Measurements from ENCODE around the gene ANKRD13A. TPM values are rescaled to one million over a fixed set of nuclear protein-coding genes. Genes with fewer than 3 reads are reported as not detected.

Gene ANKRD13A
- total and polyA plus RNA-seq, 2 donors (not counting 3 experiments of a cell fraction or from before 2014, with no cell fraction given) = 37.0 to 43.9 TPM

DNA sequence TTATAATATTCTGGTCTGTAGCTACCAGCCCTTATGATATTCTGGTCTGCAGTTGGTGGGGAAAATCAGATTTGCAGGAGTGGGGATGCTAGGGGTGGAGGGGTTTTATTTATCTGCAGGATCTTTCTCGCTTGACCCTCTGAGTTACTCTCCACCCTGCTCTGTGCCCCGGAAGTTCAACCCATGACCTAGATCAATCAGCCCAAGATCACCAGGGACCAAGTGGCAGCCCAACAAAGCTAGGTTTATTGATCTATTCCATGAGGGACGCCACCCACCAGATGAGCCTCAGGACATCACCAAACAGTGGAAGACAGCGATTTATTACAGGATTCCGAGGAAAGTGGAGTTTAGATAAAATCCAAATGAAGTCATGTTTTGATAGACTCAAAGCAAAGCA, 74.9 kb downstream of the ANKRD13A start:
- POLR2A ChIA-PET = no interaction called here
- FAIRE-seq = no peak
- no peak overlapping the region for H2AFZ ChIP-seq (ENCODE audit: low read depth, low read length)

More for the DNA sequence above, 74.9 kb downstream of the ANKRD13A start:
- DNase-seq (ENCODE audit: low read depth, low spot score) = no peak
- no peak overlapping the region for H3K9ac ChIP-seq (replicated peaks; ENCODE audit: extremely low read depth, insufficient read depth, low read length)
- H3K9me1 ChIP-seq (replicated peaks; ENCODE audit: control insufficient read depth, extremely low read depth, insufficient read depth, low read length) = no peaks in the 10 kb centered on the region
- H3K4me1 ChIP-seq (ENCODE audit: control insufficient read depth, extremely low read depth, insufficient read depth, low read length) = peaks cover 4% of the 10 kb centered on the region
- H3K79me2 ChIP-seq (ENCODE audit: control insufficient read depth, insufficient read depth, low read length) = no peaks in the 10 kb centered on the region
- H4K20me1 ChIP-seq (replicated peaks; ENCODE audit: control insufficient read depth, extremely low read depth, insufficient read depth, low read length) = no peaks in the 10 kb centered on the region
- dilution Hi-C loops (cut with MboI; ENCODE audit: extremely low pct_ligation_motif_present, low sequenced_read_pairs) = no loop called here
- TF ChIP-seq POLR2AphosphoS5 (IDR thresholded peaks at IDR 0.05; ENCODE audit: insufficient read depth, low read depth, low read length) (no peak), EZH2 (IDR thresholded peaks at IDR 0.05; ENCODE audit: borderline replicate concordance, low read depth, low read length, severe bottlenecking) (no peak), MYC (IDR thresholded peaks at IDR 0.05; ENCODE audit: low read depth, low read length) (no peak), JUN (IDR thresholded peaks at IDR 0.05; ENCODE audit: borderline replicate concordance, insufficient read depth, insufficient read length, low read depth) (no peak), GATA2 (IDR thresholded peaks at IDR 0.05; ENCODE audit: insufficient read depth, insufficient read length, low read depth, low read length) (no peak), CTCF (IDR thresholded peaks at IDR 0.05; ENCODE audit: extremely low read depth in 1 of 2, insufficient read depth in 1 of 2, low read depth in 1 of 2, low read length in 2 of 2) (no peak), FOS (IDR thresholded peaks at IDR 0.05; ENCODE audit: borderline replicate concordance, insufficient read depth, low read length) (no peak), POLR2A (IDR thresholded peaks at IDR 0.05; ENCODE audit: low read depth, low read length) (no peak)
- TF ChIP-seq, protein P1, sequence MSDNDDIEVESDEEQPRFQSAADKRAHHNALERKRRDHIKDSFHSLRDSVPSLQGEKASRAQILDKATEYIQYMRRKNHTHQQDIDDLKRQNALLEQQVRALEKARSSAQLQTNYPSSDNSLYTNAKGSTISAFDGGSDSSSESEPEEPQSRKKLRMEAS (IDR thresholded peaks at IDR 0.05; ENCODE audit: insufficient read depth, insufficient read length) = no peak
- CTCF ChIA-PET = no interaction called here
- no peak overlapping the region for H3K4me2 ChIP-seq (ENCODE audit: insufficient read depth, low read length)
- H3K27ac ChIP-seq (ENCODE audit: insufficient read depth, low read depth, low read length) = no peak overlapping the region
- no peaks in the 10 kb centered on the region for H3K27me3 ChIP-seq (ENCODE audit: control insufficient read depth in 2 of 2, insufficient read depth in 2 of 2, low read length in 2 of 2)
- no TSS peak for BruUV-seq (replicated peaks)
- H3K9me3 ChIP-seq (replicated peaks; ENCODE audit: control insufficient read depth, insufficient read depth, low read length) = no peaks in the 10 kb centered on the region
- H3K4me3 ChIP-seq (replicated peaks in 1 of 3; ENCODE audit: insufficient read depth in 1 of 3, low read depth in 1 of 3, low read length in 3 of 3) = no peak overlapping the region
- H3K36me3 ChIP-seq (ENCODE audit: control insufficient read depth in 2 of 2, extremely low read depth in 1 of 2, insufficient read depth in 2 of 2, low read length in 2 of 2) = no peaks in the 10 kb centered on the region
- intact Hi-C loops (cut with micrococcal nuclease) = no loop called here
